GM12878 (cell line): ENCODE results near the gene FTH1. TPM values are rescaled to one million over a fixed set of nuclear protein-coding genes. Genes with fewer than 3 reads are reported as not detected.

Experiments
- GABPA ChIP-seq: IDR thresholded peaks from 2 replicates; pipeline ENCODE4 v1.6.1; 2014; ENCODE audit warnings: antibody characterized with exemption, low read depth, mild to moderate bottlenecking, inconsistent platforms
- KLF5 ChIP-seq: fragments of 450-650 bp; IDR thresholded peaks from 2 replicates; pipeline ENCODE4 v1.6.1; 2014; ENCODE audit warnings: mild to moderate bottlenecking; ENCODE audit not compliant: partially characterized antibody
- PAX5 ChIP-seq: IDR thresholded peaks from 2 replicates; pipeline ENCODE4 v1.6.1; 2011; ENCODE audit warnings: low read depth, low read length, borderline replicate concordance
- PBX3 ChIP-seq: IDR thresholded peaks from 2 replicates; pipeline ENCODE4 v1.6.1; 2011; ENCODE audit warnings: mild to moderate bottlenecking, low read depth, low read length, moderate library complexity; ENCODE audit not compliant: insufficient replicate concordance
- POLR2AphosphoS2 ChIP-seq: IDR thresholded peaks from 2 replicates; pipeline ENCODE4 v1.6.1; 2011; ENCODE audit warnings: low read depth, mild to moderate bottlenecking, low read length, improper control_type of control experiment, moderate library complexity
- RAD51 ChIP-seq: fragments of 450-650 bp; IDR thresholded peaks from 2 replicates; pipeline ENCODE4 v1.6.1; 2016; ENCODE audit warnings: moderate library complexity, mild to moderate bottlenecking, inconsistent platforms
- TARDBP ChIP-seq: IDR thresholded peaks from 2 replicates; pipeline ENCODE4 v1.6.1; 2016; ENCODE audit warnings: borderline replicate concordance
- ZBTB4 ChIP-seq: fragments of 450-650 bp; formaldehyde crosslinking; IDR thresholded peaks from 2 replicates; pipeline ENCODE4 v1.4.0; 2022; ENCODE audit warnings: mild to moderate bottlenecking, moderate library complexity
- ZNF24 ChIP-seq: fragments of 450-650 bp; IDR thresholded peaks from 2 replicates; pipeline ENCODE4 v1.6.1; 2017; ENCODE audit warnings: antibody characterized with exemption, mild to moderate bottlenecking
- polyA plus RNA-seq, 11 experiments: library from polyadenylated mRNA; depleted of rRNA in 4 of 11; unstranded in 6 of 11; stranded (reverse) in 5 of 11; fragments of >200 nt; fragmentation: Nextera tagmentation in 4 of 11; fragmentation: Illumina TruSeq in 1 of 11; extraction: Ambion mirVana in 4 of 11; extraction: Trizol in 1 of 11; gene quantifications; 1 replicate in 1 of 11; 2 replicates in 10 of 11; pipeline versions ENCODE4 v1.2.1 to v1.2.3, GENCODE V29; 2011 to 2016; ENCODE audit warnings: inconsistent platforms in 2 of 11, missing spikeins in 2 of 11, low read depth in 1 of 11
- total RNA-seq, 4 experiments: library from RNA; depleted of rRNA in 3 of 4; stranded (reverse); fragments of >200 nt in 3 of 4; fragmentation: Illumina TruSeq in 1 of 4; extraction: Trizol in 1 of 4; gene quantifications; 2 replicates each; pipeline versions ENCODE4 v1.2.1 to v1.2.3, GENCODE V29; 2013 to 2021
- TF ChIP-seq, protein P1 (sequence below): fragments of 450-650 bp; IDR thresholded peaks from 2 replicates; pipeline ENCODE4 v1.6.1; 2018; ENCODE audit warnings: borderline replicate concordance, mild to moderate bottlenecking; ENCODE audit not compliant: partially characterized antibody
- TF ChIP-seq, protein P2 (sequence below): fragments of 450-650 bp; IDR thresholded peaks from 2 replicates; pipeline ENCODE4 v1.6.1; 2017; ENCODE audit warnings: low read depth, mild to moderate bottlenecking, moderate library complexity

FTH1 gene
- total and polyA plus RNA-seq, 10 of the 15 experiments (the other 5 are each of a cell fraction or from before 2014, with no cell fraction given), result 289 to 4,154 (median 960) TPM

- TF ChIP-seq GABPA (no peak), ZBTB4 (CRISPR knock-in tag) (no peak), ZNF24 (no peak), PAX5 (peak; percentile 40; the same call in 1 of the 2 replicates), TARDBP (no peak), KLF5 (no peak), POLR2AphosphoS2 (0 out of 2 replicates have a peak, but pooled peaks have one; percentile 11), PBX3 (no peak), RAD51 (no peak)
- TF ChIP-seq, protein P1, sequence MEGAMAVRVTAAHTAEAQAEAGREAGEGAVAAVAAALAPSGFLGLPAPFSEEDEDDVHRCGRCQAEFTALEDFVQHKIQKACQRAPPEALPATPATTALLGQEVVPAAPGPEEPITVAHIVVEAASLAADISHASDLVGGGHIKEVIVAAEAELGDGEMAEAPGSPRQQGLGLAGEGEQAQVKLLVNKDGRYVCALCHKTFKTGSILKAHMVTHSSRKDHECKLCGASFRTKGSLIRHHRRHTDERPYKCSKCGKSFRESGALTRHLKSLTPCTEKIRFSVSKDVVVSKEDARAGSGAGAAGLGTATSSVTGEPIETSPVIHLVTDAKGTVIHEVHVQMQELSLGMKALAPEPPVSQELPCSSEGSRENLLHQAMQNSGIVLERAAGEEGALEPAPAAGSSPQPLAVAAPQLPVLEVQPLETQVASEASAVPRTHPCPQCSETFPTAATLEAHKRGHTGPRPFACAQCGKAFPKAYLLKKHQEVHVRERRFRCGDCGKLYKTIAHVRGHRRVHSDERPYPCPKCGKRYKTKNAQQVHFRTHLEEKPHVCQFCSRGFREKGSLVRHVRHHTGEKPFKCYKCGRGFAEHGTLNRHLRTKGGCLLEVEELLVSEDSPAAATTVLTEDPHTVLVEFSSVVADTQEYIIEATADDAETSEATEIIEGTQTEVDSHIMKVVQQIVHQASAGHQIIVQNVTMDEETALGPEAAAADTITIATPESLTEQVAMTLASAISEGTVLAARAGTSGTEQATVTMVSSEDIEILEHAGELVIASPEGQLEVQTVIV, result no peak
- TF ChIP-seq, protein P2, sequence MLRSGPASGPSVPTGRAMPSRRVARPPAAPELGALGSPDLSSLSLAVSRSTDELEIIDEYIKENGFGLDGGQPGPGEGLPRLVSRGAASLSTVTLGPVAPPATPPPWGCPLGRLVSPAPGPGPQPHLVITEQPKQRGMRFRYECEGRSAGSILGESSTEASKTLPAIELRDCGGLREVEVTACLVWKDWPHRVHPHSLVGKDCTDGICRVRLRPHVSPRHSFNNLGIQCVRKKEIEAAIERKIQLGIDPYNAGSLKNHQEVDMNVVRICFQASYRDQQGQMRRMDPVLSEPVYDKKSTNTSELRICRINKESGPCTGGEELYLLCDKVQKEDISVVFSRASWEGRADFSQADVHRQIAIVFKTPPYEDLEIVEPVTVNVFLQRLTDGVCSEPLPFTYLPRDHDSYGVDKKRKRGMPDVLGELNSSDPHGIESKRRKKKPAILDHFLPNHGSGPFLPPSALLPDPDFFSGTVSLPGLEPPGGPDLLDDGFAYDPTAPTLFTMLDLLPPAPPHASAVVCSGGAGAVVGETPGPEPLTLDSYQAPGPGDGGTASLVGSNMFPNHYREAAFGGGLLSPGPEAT, result no peak
These were observed 4.5 kb downstream of the FTH1 start (continued) for GRCh38 chr11:61963016-61963281.
